Measurements from ENCODE around the gene PACS1. TPM values are rescaled to one million over a fixed set of nuclear protein-coding genes. Genes with fewer than 3 reads are reported as not detected.

PACS1 gene
- total RNA-seq, 1 donor from 2014 or later: 49.9 TPM

DNA sequence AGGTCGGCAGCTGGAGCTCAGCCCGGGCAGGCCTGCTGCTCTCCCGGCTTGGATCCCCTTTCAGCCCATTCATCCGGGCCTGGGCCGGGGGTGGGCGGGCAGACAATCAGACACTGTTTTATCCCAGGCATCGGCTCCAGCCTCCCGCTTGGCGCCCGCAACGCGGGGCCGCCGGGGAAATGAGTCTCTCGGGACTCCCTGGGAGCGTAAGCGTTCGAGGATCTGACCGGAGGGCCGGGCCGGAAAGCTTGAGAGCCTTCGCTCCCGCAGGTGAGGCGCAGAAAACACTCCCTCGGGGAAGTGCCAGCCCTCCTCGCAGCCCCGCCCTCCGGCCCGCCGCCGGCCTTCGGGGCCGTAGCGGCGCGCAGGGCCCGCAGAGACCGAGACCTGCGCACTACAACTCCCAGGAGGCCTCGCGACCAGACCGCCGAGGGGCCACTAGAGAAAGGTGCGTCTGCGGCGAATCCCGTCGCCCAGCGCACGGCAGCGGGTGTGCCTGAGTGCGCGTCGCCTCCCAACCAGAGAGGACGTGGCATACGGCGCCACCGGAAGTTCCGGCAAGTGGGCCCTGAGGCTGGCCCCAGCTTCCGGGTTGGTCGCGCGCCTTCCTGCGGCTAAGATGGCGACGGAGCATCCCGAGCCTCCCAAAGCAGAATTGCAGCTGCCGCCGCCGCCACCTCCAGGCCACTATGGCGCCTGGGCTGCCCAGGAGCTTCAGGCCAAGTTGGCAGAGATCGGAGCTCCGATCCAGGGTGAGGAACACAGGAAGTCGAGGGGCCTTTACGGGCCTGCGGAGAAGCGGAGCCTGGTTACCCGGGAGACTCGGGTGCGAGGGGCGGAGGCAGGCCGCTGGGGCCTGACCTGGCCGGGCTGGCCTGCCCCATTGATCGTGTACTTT lies 18.1 kb upstream of the PACS1 start, which contains the start of gene SF3B2:
Gene SF3B2 (plus strand): TSS at position 599 of the 898 bp plus-strand sequence. CDS start 21 bp downstream, at position 620.
- H3K36me3 Mint-ChIP-seq: peaks cover 13% of the 10 kb centered on the region
- TF ChIP-seq, protein P1, sequence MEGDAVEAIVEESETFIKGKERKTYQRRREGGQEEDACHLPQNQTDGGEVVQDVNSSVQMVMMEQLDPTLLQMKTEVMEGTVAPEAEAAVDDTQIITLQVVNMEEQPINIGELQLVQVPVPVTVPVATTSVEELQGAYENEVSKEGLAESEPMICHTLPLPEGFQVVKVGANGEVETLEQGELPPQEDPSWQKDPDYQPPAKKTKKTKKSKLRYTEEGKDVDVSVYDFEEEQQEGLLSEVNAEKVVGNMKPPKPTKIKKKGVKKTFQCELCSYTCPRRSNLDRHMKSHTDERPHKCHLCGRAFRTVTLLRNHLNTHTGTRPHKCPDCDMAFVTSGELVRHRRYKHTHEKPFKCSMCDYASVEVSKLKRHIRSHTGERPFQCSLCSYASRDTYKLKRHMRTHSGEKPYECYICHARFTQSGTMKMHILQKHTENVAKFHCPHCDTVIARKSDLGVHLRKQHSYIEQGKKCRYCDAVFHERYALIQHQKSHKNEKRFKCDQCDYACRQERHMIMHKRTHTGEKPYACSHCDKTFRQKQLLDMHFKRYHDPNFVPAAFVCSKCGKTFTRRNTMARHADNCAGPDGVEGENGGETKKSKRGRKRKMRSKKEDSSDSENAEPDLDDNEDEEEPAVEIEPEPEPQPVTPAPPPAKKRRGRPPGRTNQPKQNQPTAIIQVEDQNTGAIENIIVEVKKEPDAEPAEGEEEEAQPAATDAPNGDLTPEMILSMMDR (conservative IDR thresholded peaks at IDR 0.05): no peak
- no peaks in the 10 kb centered on the region for H3K9me3 Mint-ChIP-seq
- H3K27ac Mint-ChIP-seq: peak within 1 kb of the TSS; percentile 98
- peak within 1 kb of the TSS; percentile 100 for H3K4me3 Mint-ChIP-seq
- peaks cover 24% of the 10 kb centered on the region for H3K4me1 Mint-ChIP-seq (ENCODE audit: unreplicated experiment)
- peak; percentile 98 for DNase-seq (ENCODE audit: extremely low spot score, unreplicated experiment)
- peaks cover 11% of the 10 kb centered on the region for H3K27me3 Mint-ChIP-seq

DNA sequence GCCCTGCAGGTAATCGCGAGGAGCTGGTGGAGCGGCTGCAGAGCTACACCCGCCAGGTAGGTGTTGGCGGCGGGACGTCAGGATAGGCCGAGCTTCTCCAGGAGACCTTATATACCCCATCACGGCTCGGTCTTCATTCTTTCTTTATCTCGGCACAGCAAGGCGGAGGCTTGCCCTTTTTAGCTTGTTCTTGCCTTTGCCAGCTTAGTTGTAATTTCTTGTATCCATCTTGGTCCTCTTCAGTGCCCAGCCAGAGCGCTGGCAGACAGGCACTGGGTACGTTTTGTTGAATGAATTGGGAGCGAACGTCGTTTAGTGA lies 17.4 kb upstream of the PACS1 start:
- H3K27ac Mint-ChIP-seq: peak overlapping the region; percentile 98
- DNase-seq (ENCODE audit: extremely low spot score, unreplicated experiment): no peak
- peak overlapping the region; percentile 100 for H3K4me3 Mint-ChIP-seq
- H3K4me1 Mint-ChIP-seq (ENCODE audit: unreplicated experiment): peaks cover 24% of the 10 kb centered on the region
- H3K27me3 Mint-ChIP-seq: peaks cover 11% of the 10 kb centered on the region
- H3K9me3 Mint-ChIP-seq: no peaks in the 10 kb centered on the region
- TF ChIP-seq, protein P1 (conservative IDR thresholded peaks at IDR 0.05): no peak
- H3K36me3 Mint-ChIP-seq: peaks cover 13% of the 10 kb centered on the region

DNA sequence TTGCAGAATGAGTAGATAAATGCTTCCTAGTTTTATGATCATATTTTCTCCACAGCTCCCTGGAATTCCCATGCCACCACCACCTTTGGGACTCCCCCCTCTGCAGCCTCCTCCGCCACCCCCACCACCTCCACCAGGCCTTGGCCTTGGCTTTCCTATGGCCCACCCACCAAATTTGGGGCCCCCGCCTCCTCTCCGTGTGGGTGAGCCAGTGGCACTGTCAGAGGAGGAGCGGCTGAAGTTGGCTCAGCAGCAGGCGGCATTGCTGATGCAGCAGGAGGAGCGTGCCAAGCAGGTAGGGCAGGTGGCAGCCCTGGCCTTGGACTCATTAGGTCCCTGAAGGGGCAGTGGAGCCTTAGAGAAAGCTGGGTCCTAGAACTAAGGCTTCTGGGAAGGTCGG lies 15.1 kb upstream of the PACS1 start:
- Mint-ChIP-seq H3K36me3 (peaks cover 21% of the 10 kb centered on the region), H3K4me3 (no peak overlapping the region), H3K27me3 (no peaks in the 10 kb centered on the region), H3K4me1 (ENCODE audit: unreplicated experiment) (peaks cover 20% of the 10 kb centered on the region), H3K9me3 (no peaks in the 10 kb centered on the region), H3K27ac (peak overlapping the region; percentile 10)
- no peak for DNase-seq (ENCODE audit: extremely low spot score, unreplicated experiment)
- TF ChIP-seq, protein P1 (conservative IDR thresholded peaks at IDR 0.05): no peak

DNA sequence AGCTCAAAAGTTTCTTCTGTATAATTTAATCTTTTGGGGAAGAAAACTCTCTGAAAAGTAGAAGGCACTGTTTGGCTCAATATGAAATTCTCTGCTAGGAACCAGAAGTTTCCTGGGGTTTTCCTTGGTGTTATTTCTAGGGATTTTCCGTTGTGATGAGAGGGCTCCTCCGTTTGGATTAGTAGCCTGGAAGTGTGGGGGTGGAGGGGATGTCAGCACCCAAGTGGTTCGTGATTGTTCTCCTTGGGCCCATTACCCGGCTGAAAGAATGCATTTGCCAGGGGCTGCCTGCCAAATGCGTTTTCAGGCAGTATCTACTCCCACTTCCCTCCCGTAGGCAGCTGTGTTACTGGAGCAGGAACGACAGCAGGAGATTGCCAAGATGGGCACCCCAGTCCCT lies 13.6 kb upstream of the PACS1 start:
- no peaks in the 10 kb centered on the region for H3K27me3 Mint-ChIP-seq
- H3K4me1 Mint-ChIP-seq (ENCODE audit: unreplicated experiment): peaks cover 14% of the 10 kb centered on the region
- peaks cover 33% of the 10 kb centered on the region for H3K36me3 Mint-ChIP-seq
- H3K9me3 Mint-ChIP-seq: no peaks in the 10 kb centered on the region
- H3K4me3 Mint-ChIP-seq: no peak overlapping the region
- DNase-seq (ENCODE audit: extremely low spot score, unreplicated experiment): no peak
- no peak overlapping the region for H3K27ac Mint-ChIP-seq
- TF ChIP-seq, protein P1 (conservative IDR thresholded peaks at IDR 0.05): no peak

DNA sequence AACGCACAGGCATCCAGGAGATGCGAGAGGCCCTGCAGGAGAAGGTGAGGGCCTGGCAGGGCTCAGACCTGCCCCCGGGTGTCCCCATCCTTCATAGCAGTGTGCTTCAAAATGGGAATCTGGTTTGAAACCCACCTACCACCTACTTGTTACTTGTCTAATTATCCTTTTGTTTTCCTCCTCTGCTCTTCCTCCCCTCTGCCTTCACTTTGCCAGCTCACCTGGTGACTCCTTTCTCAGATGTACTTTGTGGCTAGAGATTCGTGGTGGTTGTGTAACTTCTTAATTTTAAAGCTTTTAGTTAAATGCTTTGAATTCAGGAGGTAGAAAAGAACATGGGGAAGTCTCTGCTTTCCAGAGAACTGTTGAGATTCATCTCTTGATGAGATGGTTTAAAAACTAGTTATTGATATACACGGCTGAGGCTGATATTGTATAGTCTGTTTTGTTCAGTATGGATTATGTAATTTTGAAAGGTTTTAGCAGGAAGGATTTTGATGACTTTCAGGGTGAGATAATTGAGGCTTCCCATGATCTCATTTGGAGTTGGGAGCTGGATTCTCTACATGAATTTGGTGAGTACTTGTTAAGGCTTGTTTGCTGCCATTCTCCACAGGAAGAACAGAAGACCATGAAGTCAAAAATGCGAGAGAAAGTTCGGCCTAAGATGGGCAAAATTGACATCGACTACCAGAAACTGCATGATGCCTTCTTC lies 9.9 kb upstream of the PACS1 start:
- Mint-ChIP-seq H3K27ac (no peak overlapping the region), H3K36me3 (peaks cover 50% of the 10 kb centered on the region), H3K4me3 (no peak overlapping the region), H3K4me1 (ENCODE audit: unreplicated experiment) (no peaks in the 10 kb centered on the region), H3K9me3 (no peaks in the 10 kb centered on the region), H3K27me3 (no peaks in the 10 kb centered on the region)
- TF ChIP-seq, protein P1 (conservative IDR thresholded peaks at IDR 0.05): no peak
- no peak for DNase-seq (ENCODE audit: extremely low spot score, unreplicated experiment)
